Stimulated activated CD8-positive, alpha-beta memory T cell treated with anti-CD3 and anti-CD28 coated beads, Interleukin-12 subunit alpha, Interleukin-12 subunit beta, amount 100 ng/mL, for 4 hours (primary cell): ENCODE data around the gene NT5E.

Experiments used
- DNase-seq: peaks from one replicate; pipeline ENCODE4 v3.0.0-alpha.2; 2020; ENCODE audit warnings: low read depth

The NT5E gene

GRCh38 chr6:85460154-85460920, 10.5 kb downstream of the NT5E start:
- no peak for DNase-seq

GRCh38 chr6:85460921-85461797, 11.3 kb downstream of the NT5E start:
- no peak for DNase-seq

GRCh38 chr6:85461798-85462170, 11.9 kb downstream of the NT5E start:
- no peak for DNase-seq

GRCh38 chr6:85462673-85463072, 12.8 kb downstream of the NT5E start:
- DNase-seq: no peak

GRCh38 chr6:85463621-85464259, 13.9 kb downstream of the NT5E start:
- no peak for DNase-seq

- DNase-seq: no peak
Measured at GRCh38 chr6:85464260-85464644, 14.4 kb downstream of the NT5E start.

GRCh38 chr6:85464722-85465150, 14.9 kb downstream of the NT5E start:
- no peak for DNase-seq

- DNase-seq: no peak
Measured at GRCh38 chr6:85465762-85466161, 15.9 kb downstream of the NT5E start.

- no peak for DNase-seq
Measured at GRCh38 chr6:85468326-85468725, 18.4 kb downstream of the NT5E start.

- no peak for DNase-seq
Measured at GRCh38 chr6:85469276-85470022, 19.6 kb downstream of the NT5E start.

GRCh38 chr6:85470023-85470410, 20.1 kb downstream of the NT5E start:
- no peak for DNase-seq

GRCh38 chr6:85472744-85473143, 22.9 kb downstream of the NT5E start:
- DNase-seq: no peak

- DNase-seq: no peak
Measured at GRCh38 chr6:85473748-85474147, 23.9 kb downstream of the NT5E start.

- DNase-seq: no peak
Measured at GRCh38 chr6:85476532-85476931, 26.6 kb downstream of the NT5E start.

GRCh38 chr6:85479208-85479607, 29.3 kb downstream of the NT5E start:
- no peak for DNase-seq

GRCh38 chr6:85482206-85482904, 32.5 kb downstream of the NT5E start:
- no peak for DNase-seq

- peak; percentile 69 for DNase-seq
Measured at GRCh38 chr6:85482905-85483700, 33.2 kb downstream of the NT5E start.

- no peak for DNase-seq
Measured at GRCh38 chr6:85483846-85484245, 34.0 kb downstream of the NT5E start.

- DNase-seq: no peak
Measured at GRCh38 chr6:85484948-85485347, 35.1 kb downstream of the NT5E start.

GRCh38 chr6:85490516-85491248, 40.8 kb downstream of the NT5E start:
- no peak for DNase-seq
